Measurements from ENCODE around the gene JPH3. TPM values are rescaled to one million over a fixed set of nuclear protein-coding genes. Genes with fewer than 3 reads are reported as not detected.

JPH3 gene
- total and polyA plus RNA-seq, 2 donors: 0.05 to 0.09 TPM

DNA sequence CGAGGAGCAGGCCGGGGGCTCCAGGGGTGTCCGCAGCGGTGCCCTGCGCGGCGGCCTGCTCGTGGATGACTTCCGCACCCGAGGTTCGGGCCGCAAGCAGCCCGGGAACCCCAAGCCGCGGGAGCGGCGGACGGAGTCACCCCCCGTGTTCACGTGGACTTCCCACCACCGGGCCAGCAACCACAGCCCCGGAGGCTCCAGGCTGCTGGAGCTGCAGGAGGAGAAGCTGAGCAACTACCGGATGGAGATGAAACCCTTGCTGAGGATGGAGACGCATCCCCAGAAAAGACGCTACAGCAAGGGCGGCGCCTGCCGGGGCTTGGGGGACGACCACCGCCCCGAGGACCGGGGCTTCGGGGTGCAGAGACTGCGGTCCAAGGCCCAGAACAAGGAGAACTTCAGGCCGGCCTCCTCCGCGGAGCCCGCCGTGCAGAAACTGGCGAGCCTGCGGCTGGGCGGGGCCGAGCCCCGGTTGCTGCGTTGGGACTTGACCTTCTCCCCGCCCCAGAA is 87.7 kb downstream of the JPH3 start:
- Histone ChIP-seq H3K4me1 (ENCODE audit: control insufficient read depth in 2 of 2, insufficient read depth in 2 of 2, low read length in 2 of 2) (peaks cover under 1 to 8% of the 10 kb centered on the region in 2 donors), H3K27ac (ENCODE audit: low read depth in 1 of 2, low read length in 1 of 2) (no peak overlapping the region), H3K4me3 (ENCODE audit: low read length in 2 of 2) (no peak overlapping the region), H3K36me3 (ENCODE audit: control insufficient read depth in 2 of 2, insufficient read depth in 2 of 2, low read length in 1 of 2) (peaks cover 5 to 7% of the 10 kb centered on the region in 2 donors), H3K27me3 (ENCODE audit: control insufficient read depth in 2 of 2, insufficient read depth in 1 of 2, low read length in 1 of 2) (peaks cover 0 to 7% of the 10 kb centered on the region in 2 donors), H3K9me3 (ENCODE audit: control insufficient read depth in 2 of 2, insufficient read depth in 1 of 2, low read length in 1 of 2) (no peaks in the 10 kb centered on the region)
- no peak for DNase-seq (ENCODE audit: low read depth in 6 of 9, low spot score in 9 of 9)
- WGBS: 96% methylated on average over 46 of the region's 46 CpGs

DNA sequence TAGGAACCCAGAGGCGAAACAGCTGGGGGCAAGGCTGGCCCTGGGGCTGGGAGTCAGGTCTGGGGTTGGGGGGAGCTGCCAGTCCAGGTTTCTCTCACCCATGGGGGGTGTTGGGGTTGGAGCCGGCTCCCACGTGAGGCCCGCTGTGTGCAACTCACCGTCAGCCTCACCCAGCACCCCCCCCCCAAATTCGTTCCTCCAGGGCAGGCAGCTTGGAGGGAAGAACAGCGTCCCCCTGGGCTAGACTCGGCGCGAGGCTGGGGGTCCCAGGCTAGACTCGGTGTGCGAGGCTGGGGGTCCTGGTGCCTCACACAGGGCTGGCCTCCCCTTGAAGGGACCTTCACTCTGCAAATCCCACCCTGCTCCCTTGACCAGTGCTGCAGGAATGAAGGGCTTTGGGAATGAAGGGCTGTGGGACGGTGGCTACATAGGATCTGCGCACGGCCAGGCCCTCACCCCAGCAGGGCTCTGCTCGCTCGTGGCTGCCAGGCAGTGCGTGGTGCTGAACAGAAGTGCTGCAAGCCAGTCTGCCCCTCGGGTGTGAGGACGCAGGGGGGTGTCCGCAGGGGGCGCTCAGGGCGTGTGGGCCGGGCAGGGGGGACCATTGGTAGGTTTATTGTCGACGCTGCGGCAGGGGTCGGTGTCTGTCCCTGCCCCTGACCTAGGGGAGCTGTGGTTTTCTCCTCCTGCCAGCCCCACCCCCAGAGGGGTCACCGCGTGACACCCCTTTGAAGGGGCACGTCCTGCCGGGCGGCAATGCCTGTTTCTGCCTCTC is 88.8 kb downstream of the JPH3 start:
- H3K36me3 ChIP-seq (ENCODE audit: control insufficient read depth in 2 of 2, insufficient read depth in 2 of 2, low read length in 1 of 2): peaks cover 15 to 17% of the 10 kb centered on the region in 2 donors
- peaks cover 0 to 4% of the 10 kb centered on the region in 2 donors for H3K27me3 ChIP-seq (ENCODE audit: control insufficient read depth in 2 of 2, insufficient read depth in 1 of 2, low read length in 1 of 2)
- no peak overlapping the region for H3K4me3 ChIP-seq (ENCODE audit: low read length in 2 of 2)
- no peak for DNase-seq (ENCODE audit: low read depth in 6 of 9, low spot score in 9 of 9)
- H3K4me1 ChIP-seq (ENCODE audit: control insufficient read depth in 2 of 2, insufficient read depth in 2 of 2, low read length in 2 of 2): peaks cover 4 to 17% of the 10 kb centered on the region in 2 donors
- no peaks in the 10 kb centered on the region for H3K9me3 ChIP-seq (ENCODE audit: control insufficient read depth in 2 of 2, insufficient read depth in 1 of 2, low read length in 1 of 2)
- no peak overlapping the region for H3K27ac ChIP-seq (ENCODE audit: low read depth in 1 of 2, low read length in 1 of 2)
- 71% methylated on average over 33 of the region's 33 CpGs for WGBS

DNA sequence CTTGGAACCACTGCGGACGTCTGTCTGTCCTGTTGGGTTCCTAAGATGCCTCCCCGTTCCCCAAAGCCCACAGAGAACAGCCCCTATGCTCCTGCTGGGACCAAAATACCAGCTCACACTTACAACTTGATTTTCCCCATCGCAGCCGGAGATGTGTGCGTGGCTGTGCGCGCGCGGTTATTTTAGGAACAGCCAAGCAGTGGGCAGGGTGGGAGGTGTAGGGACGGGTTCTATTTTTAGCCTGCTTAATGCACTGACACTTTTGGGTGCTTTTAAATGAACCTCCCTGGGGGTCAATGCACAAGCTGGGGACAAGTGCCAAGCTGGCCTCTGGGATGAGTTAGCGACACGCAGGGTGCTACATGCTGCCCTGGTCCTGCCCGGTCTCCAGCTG is 89.4 kb downstream of the JPH3 start:
- Histone ChIP-seq H3K4me1 (ENCODE audit: control insufficient read depth in 2 of 2, insufficient read depth in 2 of 2, low read length in 2 of 2) (peaks cover 4 to 17% of the 10 kb centered on the region in 2 donors), H3K4me3 (ENCODE audit: low read length in 2 of 2) (no peak overlapping the region), H3K36me3 (ENCODE audit: control insufficient read depth in 2 of 2, insufficient read depth in 2 of 2, low read length in 1 of 2) (peaks cover 19 to 23% of the 10 kb centered on the region in 2 donors), H3K9me3 (ENCODE audit: control insufficient read depth in 2 of 2, insufficient read depth in 1 of 2, low read length in 1 of 2) (no peaks in the 10 kb centered on the region), H3K27me3 (ENCODE audit: control insufficient read depth in 2 of 2, insufficient read depth in 1 of 2, low read length in 1 of 2) (peaks cover 0 to 3% of the 10 kb centered on the region in 2 donors), H3K27ac (ENCODE audit: low read depth in 1 of 2, low read length in 1 of 2) (no peak overlapping the region)
- 65% methylated on average over 14 of the region's 14 CpGs for WGBS
- no peak for DNase-seq (ENCODE audit: low read depth in 6 of 9, low spot score in 9 of 9)

DNA sequence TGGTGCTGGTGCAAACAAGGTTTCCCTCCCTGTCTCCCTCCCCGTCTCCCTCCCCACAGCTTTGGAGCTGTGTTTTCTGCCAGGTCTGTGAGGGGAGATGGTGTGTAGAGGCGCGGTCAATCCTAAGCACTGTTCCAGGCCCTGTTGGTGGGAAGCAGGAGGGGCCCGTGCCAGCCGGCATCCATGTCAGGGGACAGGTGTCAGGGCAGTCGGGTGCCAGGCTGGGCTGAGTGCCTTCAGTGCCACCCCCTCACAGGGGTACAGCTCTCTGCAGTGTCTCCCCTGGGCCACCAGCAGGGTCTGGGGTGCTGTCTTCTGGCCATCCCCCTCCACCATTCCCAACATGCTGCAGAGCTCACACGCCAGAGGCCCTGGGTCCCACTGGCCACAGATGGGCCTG is 89.9 kb downstream of the JPH3 start:
- Histone ChIP-seq H3K36me3 (ENCODE audit: control insufficient read depth in 2 of 2, insufficient read depth in 2 of 2, low read length in 1 of 2) (peaks cover 19 to 24% of the 10 kb centered on the region in 2 donors), H3K4me1 (ENCODE audit: control insufficient read depth in 2 of 2, insufficient read depth in 2 of 2, low read length in 2 of 2) (peaks cover 4 to 21% of the 10 kb centered on the region in 2 donors), H3K4me3 (ENCODE audit: low read length in 2 of 2) (no peak overlapping the region), H3K27me3 (ENCODE audit: control insufficient read depth in 2 of 2, insufficient read depth in 1 of 2, low read length in 1 of 2) (peaks cover 0 to 2% of the 10 kb centered on the region in 2 donors), H3K27ac (ENCODE audit: low read depth in 1 of 2, low read length in 1 of 2) (no peak overlapping the region), H3K9me3 (ENCODE audit: control insufficient read depth in 2 of 2, insufficient read depth in 1 of 2, low read length in 1 of 2) (no peaks in the 10 kb centered on the region)
- no peak for DNase-seq (ENCODE audit: low read depth in 6 of 9, low spot score in 9 of 9)
- 92% methylated on average over 7 of the region's 7 CpGs for WGBS

DNA sequence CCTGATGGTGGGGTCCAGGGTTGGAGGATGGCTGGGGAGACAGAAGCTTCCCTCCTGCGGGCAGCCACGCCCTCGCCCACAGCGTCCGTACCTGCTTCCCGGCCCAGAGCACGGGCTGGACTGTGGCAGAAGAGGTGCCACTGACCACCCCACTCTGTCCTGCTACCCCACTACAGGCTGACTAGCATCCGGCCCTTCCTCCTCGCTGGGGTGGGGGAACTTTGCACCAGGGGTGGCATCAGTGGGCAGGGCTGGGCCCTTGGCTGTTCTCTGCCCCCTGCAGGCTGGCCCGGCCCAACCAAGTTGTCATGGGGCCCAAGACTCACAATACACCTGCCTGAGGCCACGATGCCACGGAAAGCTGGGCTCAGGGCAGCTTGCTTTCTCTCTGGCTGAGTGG is 90.4 kb downstream of the JPH3 start:
- Histone ChIP-seq H3K36me3 (ENCODE audit: control insufficient read depth in 2 of 2, insufficient read depth in 2 of 2, low read length in 1 of 2) (peaks cover 19 to 28% of the 10 kb centered on the region in 2 donors), H3K27me3 (ENCODE audit: control insufficient read depth in 2 of 2, insufficient read depth in 1 of 2, low read length in 1 of 2) (peaks cover 0 to 2% of the 10 kb centered on the region in 2 donors), H3K4me3 (ENCODE audit: low read length in 2 of 2) (no peak overlapping the region), H3K4me1 (ENCODE audit: control insufficient read depth in 2 of 2, insufficient read depth in 2 of 2, low read length in 2 of 2) (peaks cover 4 to 27% of the 10 kb centered on the region in 2 donors), H3K9me3 (ENCODE audit: control insufficient read depth in 2 of 2, insufficient read depth in 1 of 2, low read length in 1 of 2) (no peaks in the 10 kb centered on the region), H3K27ac (ENCODE audit: low read depth in 1 of 2, low read length in 1 of 2) (no peak overlapping the region)
- DNase-seq (ENCODE audit: low read depth in 6 of 9, low spot score in 9 of 9): no peak
- WGBS: 95% methylated on average over 12 of the region's 12 CpGs

DNA sequence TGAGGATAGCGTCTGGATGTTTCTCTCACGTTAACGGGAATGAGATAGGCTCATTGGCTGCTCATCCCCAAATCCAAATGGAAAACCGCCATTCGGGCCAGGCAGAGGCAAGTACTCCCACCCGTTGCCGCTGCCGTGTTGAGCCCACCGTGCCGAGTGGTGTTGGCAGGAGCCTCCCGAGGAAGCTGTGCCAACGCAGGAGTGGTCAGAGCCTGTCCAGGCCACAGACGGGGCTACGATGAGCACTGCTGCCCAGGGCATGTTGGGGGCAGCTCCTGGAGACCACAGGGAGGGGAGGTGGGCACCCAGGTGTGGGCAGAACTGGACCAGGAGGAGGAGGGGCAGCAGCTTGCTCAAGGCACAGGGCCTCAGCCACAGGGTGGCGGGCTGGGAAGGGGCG is 91.5 kb downstream of the JPH3 start:
- Histone ChIP-seq H3K4me1 (ENCODE audit: control insufficient read depth in 2 of 2, insufficient read depth in 2 of 2, low read length in 2 of 2) (peaks cover 5 to 37% of the 10 kb centered on the region in 2 donors), H3K4me3 (ENCODE audit: low read length in 2 of 2) (no peak overlapping the region), H3K36me3 (ENCODE audit: control insufficient read depth in 2 of 2, insufficient read depth in 2 of 2, low read length in 1 of 2) (peaks cover 24 to 28% of the 10 kb centered on the region in 2 donors), H3K27ac (ENCODE audit: low read depth in 1 of 2, low read length in 1 of 2) (no peak overlapping the region), H3K27me3 (ENCODE audit: control insufficient read depth in 2 of 2, insufficient read depth in 1 of 2, low read length in 1 of 2) (no peaks in the 10 kb centered on the region), H3K9me3 (ENCODE audit: control insufficient read depth in 2 of 2, insufficient read depth in 1 of 2, low read length in 1 of 2) (no peaks in the 10 kb centered on the region)
- 97% methylated on average over 16 of the region's 16 CpGs for WGBS
- DNase-seq (ENCODE audit: low read depth in 6 of 9, low spot score in 9 of 9): no peak

DNA sequence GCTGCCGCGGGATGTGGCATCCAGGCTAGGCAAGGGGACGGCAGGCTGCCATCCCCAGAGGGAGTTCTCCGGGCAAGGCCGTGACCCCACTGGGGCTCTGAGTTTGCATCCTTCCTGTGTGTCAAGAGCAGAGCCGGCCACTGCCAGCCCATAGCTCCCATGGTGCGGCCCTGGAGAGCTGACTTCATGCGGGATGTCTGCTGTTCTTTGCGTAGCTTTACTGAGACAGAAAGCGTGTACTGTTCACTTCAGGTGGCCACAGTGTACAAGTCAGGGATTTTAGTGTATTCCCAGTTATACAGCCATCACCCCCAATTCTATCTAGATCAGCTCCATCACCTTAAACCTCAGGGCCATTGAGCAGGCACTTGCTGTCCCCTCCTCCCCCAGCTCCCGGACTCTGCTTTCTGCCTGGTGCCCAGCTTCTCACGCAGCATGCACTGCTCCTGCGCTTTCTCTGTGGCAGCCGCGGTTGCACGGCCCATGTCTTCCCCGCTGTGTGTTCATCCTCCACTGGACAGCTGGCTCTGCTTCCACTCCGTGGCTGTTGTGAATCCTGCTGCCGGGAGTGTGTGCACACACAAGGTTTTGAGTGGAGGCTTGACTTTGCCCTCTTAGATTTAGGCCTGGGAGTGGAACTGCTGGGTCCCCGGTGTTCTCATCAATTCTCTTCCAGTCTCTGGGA is 92.3 kb downstream of the JPH3 start:
- no peak overlapping the region for H3K4me3 ChIP-seq (ENCODE audit: low read length in 2 of 2)
- H3K27ac ChIP-seq (ENCODE audit: low read depth in 1 of 2, low read length in 1 of 2): peak overlapping the region in 1 of 2 donors; percentile 62
- H3K4me1 ChIP-seq (ENCODE audit: control insufficient read depth in 2 of 2, insufficient read depth in 2 of 2, low read length in 2 of 2): peaks cover 7 to 42% of the 10 kb centered on the region in 2 donors
- no peaks in the 10 kb centered on the region for H3K27me3 ChIP-seq (ENCODE audit: control insufficient read depth in 2 of 2, insufficient read depth in 1 of 2, low read length in 1 of 2)
- peaks cover 29% of the 10 kb centered on the region in 2 donors for H3K36me3 ChIP-seq (ENCODE audit: control insufficient read depth in 2 of 2, insufficient read depth in 2 of 2, low read length in 1 of 2)
- DNase-seq (ENCODE audit: low read depth in 6 of 9, low spot score in 9 of 9): no peak
- no peaks in the 10 kb centered on the region for H3K9me3 ChIP-seq (ENCODE audit: control insufficient read depth in 2 of 2, insufficient read depth in 1 of 2, low read length in 1 of 2)
- WGBS: 96% methylated on average over 20 of the region's 20 CpGs

DNA sequence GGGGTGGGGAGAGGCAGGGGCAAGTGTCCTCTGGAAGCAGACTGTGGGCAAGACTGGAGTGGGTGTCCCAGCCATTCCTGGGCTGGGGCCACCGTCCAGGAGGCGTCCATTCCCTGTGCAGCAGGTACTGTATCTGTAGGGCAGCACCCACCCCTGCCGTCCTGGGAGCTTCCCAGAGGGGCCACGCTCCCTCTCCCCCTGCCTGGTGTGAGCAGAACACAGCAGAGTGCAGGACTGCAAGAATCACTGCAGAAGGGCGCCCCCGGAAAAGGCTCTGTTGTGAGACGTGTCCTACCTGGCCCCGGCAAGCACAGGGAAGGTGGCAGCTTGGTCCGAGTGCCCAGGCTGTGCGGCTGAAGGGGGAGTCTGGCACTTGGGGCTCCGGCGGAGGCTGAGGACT is 93.2 kb downstream of the JPH3 start:
- Histone ChIP-seq H3K36me3 (ENCODE audit: control insufficient read depth in 2 of 2, insufficient read depth in 2 of 2, low read length in 1 of 2) (peaks cover 33 to 35% of the 10 kb centered on the region in 2 donors), H3K9me3 (ENCODE audit: control insufficient read depth in 2 of 2, insufficient read depth in 1 of 2, low read length in 1 of 2) (peaks cover 0 to 7% of the 10 kb centered on the region in 2 donors), H3K27ac (ENCODE audit: low read depth in 1 of 2, low read length in 1 of 2) (no peak overlapping the region), H3K4me1 (ENCODE audit: control insufficient read depth in 2 of 2, insufficient read depth in 2 of 2, low read length in 2 of 2) (peaks cover 7 to 52% of the 10 kb centered on the region in 2 donors), H3K4me3 (ENCODE audit: low read length in 2 of 2) (no peak overlapping the region), H3K27me3 (ENCODE audit: control insufficient read depth in 2 of 2, insufficient read depth in 1 of 2, low read length in 1 of 2) (no peaks in the 10 kb centered on the region)
- DNase-seq (ENCODE audit: low read depth in 6 of 9, low spot score in 9 of 9): no peak
- 96% methylated on average over 12 of the region's 12 CpGs for WGBS

DNA sequence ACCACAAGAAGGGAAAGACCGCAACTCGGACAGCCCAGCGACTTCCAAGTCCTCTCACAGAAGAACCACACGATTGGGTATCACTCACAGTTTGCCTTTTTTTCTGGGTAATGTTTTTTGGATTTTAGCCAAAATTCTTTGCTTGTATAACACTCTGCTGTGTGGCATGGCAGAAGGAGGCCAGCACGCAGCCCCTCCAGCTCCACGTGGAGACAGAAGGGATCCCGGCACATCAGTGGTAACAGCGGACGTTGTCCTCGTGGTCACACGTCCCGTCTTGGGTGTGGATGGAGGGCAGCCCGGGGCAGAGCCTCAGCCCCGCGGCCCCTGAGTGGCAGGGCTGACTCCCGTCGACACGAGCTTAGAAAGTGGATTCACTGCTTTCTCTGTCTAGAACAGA is 94.4 kb downstream of the JPH3 start:
- no peak for DNase-seq (ENCODE audit: low read depth in 6 of 9, low spot score in 9 of 9)
- Histone ChIP-seq H3K9me3 (ENCODE audit: control insufficient read depth in 2 of 2, insufficient read depth in 1 of 2, low read length in 1 of 2) (peaks cover 0 to 9% of the 10 kb centered on the region in 2 donors), H3K36me3 (ENCODE audit: control insufficient read depth in 2 of 2, insufficient read depth in 2 of 2, low read length in 1 of 2) (peaks cover 33 to 35% of the 10 kb centered on the region in 2 donors)

More for the DNA sequence above, 94.4 kb downstream of the JPH3 start:
- WGBS: 96% methylated on average over 18 of the region's 18 CpGs
- Histone ChIP-seq H3K27me3 (ENCODE audit: control insufficient read depth in 2 of 2, insufficient read depth in 1 of 2, low read length in 1 of 2) (no peaks in the 10 kb centered on the region), H3K4me1 (ENCODE audit: control insufficient read depth in 2 of 2, insufficient read depth in 2 of 2, low read length in 2 of 2) (peaks cover 16 to 62% of the 10 kb centered on the region in 2 donors), H3K4me3 (ENCODE audit: low read length in 2 of 2) (no peak overlapping the region), H3K27ac (ENCODE audit: low read depth in 1 of 2, low read length in 1 of 2) (no peak overlapping the region)

Data from thymus (tissue), 11 donors.